BLaER1 treated with 17β-estradiol and CSF1 and Interleukin-3, amounts not matched to agents 10 nM and 100 nM (cell line): ENCODE data around the gene GOLT1A.

Source experiments
- H3K27ac ChIP-seq, 11 experiments: shearing (Covaris generic); formaldehyde crosslinking; 2 replicates each; pipeline ENCODE4 v1.8.1; 2022
- H3K27me3 ChIP-seq, 11 experiments: shearing (Covaris generic); formaldehyde crosslinking; 2 replicates each; pipeline ENCODE4 v1.8.1; 2022
- H3K36me3 ChIP-seq, 11 experiments: shearing (Covaris generic); formaldehyde crosslinking; 2 replicates each; pipeline ENCODE4 v1.8.1; 2022
- H3K4me1 ChIP-seq, 10 experiments: shearing (Covaris generic); formaldehyde crosslinking; 2 replicates each; pipeline ENCODE4 v1.8.1; 2022
- H3K4me2 ChIP-seq, 11 experiments: shearing (Covaris generic); formaldehyde crosslinking; 2 replicates each; pipeline ENCODE4 v1.8.1; 2022
- H3K4me3 ChIP-seq, 10 experiments: shearing (Covaris generic); formaldehyde crosslinking; 2 replicates each; pipeline ENCODE4 v1.8.1; 2022
- H3K9ac ChIP-seq, 11 experiments: shearing (Covaris generic); formaldehyde crosslinking; 2 replicates each; pipeline ENCODE4 v1.8.1; 2022
- H3K9me3 ChIP-seq, 11 experiments: shearing (Covaris generic); formaldehyde crosslinking; replicated peaks in 1 of 11; 2 replicates each; pipeline ENCODE4 v1.8.1; 2022
- H4K20me1 ChIP-seq, 11 experiments: shearing (Covaris generic); formaldehyde crosslinking; 2 replicates each; pipeline ENCODE4 v1.8.1; 2022
- Cebpa-rat ChIP-seq, 11 experiments: shearing (Covaris generic); IDR thresholded peaks; 2 replicates each; pipeline ENCODE4 v1.8.1; 2022

Gene GOLT1A

DNA sequence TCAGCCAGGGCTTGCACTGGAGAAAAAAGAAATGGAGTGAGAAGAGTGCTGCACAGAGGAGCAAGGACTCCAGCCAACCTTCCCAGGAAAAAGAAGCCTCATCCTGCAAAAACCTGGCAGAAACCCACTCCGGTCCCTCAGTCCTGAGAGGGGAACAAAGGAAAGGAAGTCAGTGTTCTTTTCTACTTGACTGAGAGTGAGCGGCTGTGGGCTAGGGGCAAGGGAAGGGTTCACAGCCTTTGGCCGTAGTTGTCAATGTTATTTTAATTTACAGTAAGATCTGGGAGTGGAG, 8.9 kb upstream of the GOLT1A start:
- H3K9me3 ChIP-seq, result no peaks in the 10 kb centered on the region
- H3K36me3 ChIP-seq, result no peaks in the 10 kb centered on the region
- H3K4me2 ChIP-seq, result no peak overlapping the region
- no peaks in the 10 kb centered on the region for H3K27me3 ChIP-seq
- H3K4me3 ChIP-seq, result no peak overlapping the region
- no peak for TF ChIP-seq Cebpa-rat (IDR thresholded peaks at IDR 0.05)
- H4K20me1 ChIP-seq, result no peaks in the 10 kb centered on the region
- H3K27ac ChIP-seq, result 0 out of 22 replicates have a peak overlapping the region, but pooled peaks of 1 of the 11 experiments have one; percentile 6
- H3K9ac ChIP-seq, result no peak overlapping the region
- peaks cover 0 to 21% (median 11%) of the 10 kb centered on the region in 10 experiments; a peak in 12 of 20 replicates for H3K4me1 ChIP-seq

DNA sequence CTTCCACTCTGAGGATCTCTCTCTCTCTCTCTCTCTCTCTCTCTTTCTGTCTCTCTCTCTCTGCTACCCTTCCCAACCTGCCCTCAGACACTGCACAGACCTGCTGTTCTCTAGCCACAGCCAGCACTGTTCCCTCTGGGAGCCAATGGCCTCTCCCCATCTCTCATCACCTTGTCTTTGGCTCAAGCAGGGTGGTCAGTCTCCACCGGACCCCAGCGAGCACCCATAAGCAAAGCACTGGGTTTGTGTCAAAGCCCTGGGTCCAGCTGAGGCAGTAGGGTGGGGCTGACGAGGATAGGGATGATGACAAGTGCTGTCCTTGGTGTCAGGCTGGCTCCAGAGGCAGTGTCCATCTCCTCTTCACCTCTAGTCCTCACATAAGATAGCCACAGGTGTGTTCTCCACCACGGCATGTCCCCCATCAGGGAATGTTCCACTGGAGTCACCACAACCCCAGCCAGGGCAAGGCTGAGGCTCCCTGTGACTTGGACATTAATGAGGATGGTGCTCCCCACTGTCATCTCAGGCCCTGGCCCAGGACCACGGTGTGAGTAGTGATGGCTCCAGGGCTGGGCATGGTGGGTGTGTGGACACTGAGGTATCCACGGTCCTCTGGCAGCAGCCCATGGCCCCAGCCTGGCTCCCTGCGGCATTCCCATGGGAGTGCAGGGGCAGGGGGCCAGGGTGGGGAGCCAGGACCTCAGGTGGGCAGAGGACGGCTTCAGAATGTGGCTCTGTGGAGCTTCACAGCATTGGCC, 8.4 kb upstream of the GOLT1A start:
- no peak overlapping the region for H3K4me2 ChIP-seq
- H3K9ac ChIP-seq, result no peak overlapping the region
- no peaks in the 10 kb centered on the region for H3K36me3 ChIP-seq
- H3K4me3 ChIP-seq, result no peak overlapping the region
- no peaks in the 10 kb centered on the region for H3K27me3 ChIP-seq
- no peaks in the 10 kb centered on the region for H4K20me1 ChIP-seq
- TF ChIP-seq Cebpa-rat (IDR thresholded peaks at IDR 0.05), result no peak
- peak overlapping the region in 1 of 11 experiments; percentile 6; a peak in 1 of 22 replicates for H3K27ac ChIP-seq
- H3K9me3 ChIP-seq, result no peaks in the 10 kb centered on the region
- H3K4me1 ChIP-seq, result peaks cover 0 to 21% (median 12%) of the 10 kb centered on the region in 10 experiments; a peak in 12 of 20 replicates

DNA sequence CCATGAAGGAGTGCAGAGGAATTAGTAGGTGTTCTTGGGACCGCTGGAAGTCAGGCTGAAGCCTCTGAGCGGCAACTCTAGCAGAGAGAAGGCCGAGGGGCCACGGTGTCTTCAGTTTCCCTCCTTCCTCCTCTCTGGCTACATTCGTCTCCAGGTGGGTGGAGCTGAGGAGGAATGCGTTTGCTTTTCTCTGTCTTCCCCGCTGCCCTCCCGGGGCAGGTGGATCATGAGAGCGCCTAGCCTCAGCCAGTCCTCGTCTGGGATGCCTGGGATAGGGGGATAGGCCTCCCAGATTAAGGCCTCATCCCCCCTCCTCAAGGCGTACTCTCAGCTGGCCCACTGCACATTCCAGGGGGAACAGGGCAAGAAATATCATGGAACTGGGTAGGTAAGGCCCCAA, 7.5 kb upstream of the GOLT1A start:
- Histone ChIP-seq H3K36me3 (no peaks in the 10 kb centered on the region), H4K20me1 (no peaks in the 10 kb centered on the region), H3K4me2 (no peak overlapping the region), H3K9me3 (no peaks in the 10 kb centered on the region), H3K4me1 (peaks cover 0 to 30% (median 18%) of the 10 kb centered on the region in 10 experiments; a peak in 12 of 20 replicates), H3K27ac (no peak overlapping the region), H3K9ac (no peak overlapping the region), H3K27me3 (no peaks in the 10 kb centered on the region), H3K4me3 (no peak overlapping the region)
- no peak for TF ChIP-seq Cebpa-rat (IDR thresholded peaks at IDR 0.05)

DNA sequence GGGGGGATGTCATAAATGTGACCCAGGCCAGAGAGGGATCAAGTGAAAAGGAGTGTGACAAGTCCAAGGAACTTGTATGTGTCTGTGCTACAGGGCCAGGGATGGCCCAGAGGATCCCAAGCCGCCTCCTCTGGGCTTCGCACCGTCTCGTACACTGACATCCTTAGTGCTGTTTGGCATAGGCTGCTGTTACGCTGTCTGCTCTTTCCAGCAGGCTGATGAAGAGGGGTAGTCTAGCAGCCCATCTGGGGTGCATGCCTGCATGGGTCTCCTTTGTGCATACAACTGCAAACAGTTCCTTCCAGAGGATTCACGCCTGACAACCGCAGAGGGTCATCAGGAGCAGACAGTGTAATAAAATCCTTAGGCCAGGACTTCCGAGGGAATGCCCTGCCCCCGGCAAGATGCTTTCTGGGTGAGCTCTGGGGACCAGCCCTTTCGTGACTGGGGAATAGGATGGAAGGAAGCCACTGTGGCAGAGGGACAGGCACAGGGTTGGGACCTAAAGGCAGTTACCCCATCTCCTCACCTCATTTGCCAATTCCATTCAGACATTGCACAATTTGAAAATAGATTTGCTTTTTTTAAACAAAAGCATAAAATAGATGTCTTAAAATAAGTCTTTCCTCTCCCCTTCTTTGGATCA, 6.3 kb upstream of the GOLT1A start:
- H3K4me1 ChIP-seq, result peaks cover 0 to 35% (median 19%) of the 10 kb centered on the region in 10 experiments; a peak in 12 of 20 replicates
- no peak overlapping the region for H3K9ac ChIP-seq

DNA sequence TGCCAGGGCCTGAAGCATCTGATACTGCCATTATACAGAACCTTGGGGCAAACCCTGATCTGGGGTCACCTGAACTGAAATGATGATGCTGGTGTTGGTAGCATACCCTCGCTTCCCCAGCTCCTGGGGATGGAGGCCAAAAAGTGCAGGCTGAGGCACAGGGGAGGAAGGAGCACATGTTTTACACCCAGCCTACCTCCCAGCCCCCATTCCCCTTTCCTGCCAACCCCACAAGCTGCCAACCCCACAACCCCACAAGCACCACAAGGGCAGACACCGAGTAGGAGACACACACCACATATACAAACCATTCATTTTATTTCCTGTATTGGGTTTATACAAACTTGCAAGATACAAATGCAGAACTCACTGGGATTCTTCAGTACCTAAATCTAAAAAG, 4.8 kb upstream of the GOLT1A start:
- H4K20me1 ChIP-seq, result no peaks in the 10 kb centered on the region
- H3K36me3 ChIP-seq, result no peaks in the 10 kb centered on the region
- H3K9ac ChIP-seq, result no peak overlapping the region
- no peak overlapping the region for H3K4me3 ChIP-seq
- H3K27me3 ChIP-seq, result no peaks in the 10 kb centered on the region
- peaks cover 5 to 49% (median 30%) of the 10 kb centered on the region in 10 experiments for H3K4me1 ChIP-seq
- H3K9me3 ChIP-seq, result no peaks in the 10 kb centered on the region
- H3K27ac ChIP-seq, result no peak overlapping the region; a peak in 1 of 22 replicates
- no peak for TF ChIP-seq Cebpa-rat (IDR thresholded peaks at IDR 0.05)
- peak overlapping the region in 2 of 11 experiments; percentile 17 to 25; a peak in 1 of 22 replicates for H3K4me2 ChIP-seq

More for the DNA sequence above, 6.3 kb upstream of the GOLT1A start:
- no peaks in the 10 kb centered on the region for H3K27me3 ChIP-seq
- peak overlapping the region in 6 of 11 experiments; percentile 2 to 48 (median 32); a peak in 11 of 22 replicates for H3K4me2 ChIP-seq
- no peaks in the 10 kb centered on the region for H3K36me3 ChIP-seq
- peak overlapping the region in 2 of 11 experiments; percentile 22 to 37; a peak in 3 of 22 replicates for H3K27ac ChIP-seq
- H3K4me3 ChIP-seq, result no peak overlapping the region
- no peak for TF ChIP-seq Cebpa-rat (IDR thresholded peaks at IDR 0.05)
- no peaks in the 10 kb centered on the region for H3K9me3 ChIP-seq
- H4K20me1 ChIP-seq, result no peaks in the 10 kb centered on the region

DNA sequence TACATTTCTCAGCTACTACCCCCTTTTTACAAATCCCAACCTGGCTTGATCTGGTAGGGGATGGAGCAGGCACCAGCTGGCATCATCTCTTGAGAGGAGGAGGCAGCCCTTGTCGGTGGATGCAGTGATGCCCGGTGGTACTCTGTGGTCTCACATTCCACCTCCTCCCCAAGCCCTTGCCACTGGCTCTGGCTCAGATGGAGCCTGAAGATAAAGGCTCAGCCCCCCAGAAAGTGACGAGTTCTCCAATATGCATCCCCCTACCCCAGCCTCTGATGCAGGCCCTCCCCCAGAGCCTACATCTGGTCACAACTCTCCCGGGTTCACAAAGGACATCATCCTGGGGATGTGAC, 3.8 kb upstream of the GOLT1A start:
- Histone ChIP-seq H3K9me3 (no peaks in the 10 kb centered on the region), H3K27ac (no peak overlapping the region), H3K36me3 (no peaks in the 10 kb centered on the region), H3K4me2 (no peak overlapping the region; a peak in 1 of 22 replicates), H3K9ac (no peak overlapping the region), H3K4me3 (no peak overlapping the region), H4K20me1 (no peaks in the 10 kb centered on the region), H3K4me1 (peaks cover 7 to 58% (median 36%) of the 10 kb centered on the region in 10 experiments), H3K27me3 (no peaks in the 10 kb centered on the region)
- TF ChIP-seq Cebpa-rat (IDR thresholded peaks at IDR 0.05), result no peak

DNA sequence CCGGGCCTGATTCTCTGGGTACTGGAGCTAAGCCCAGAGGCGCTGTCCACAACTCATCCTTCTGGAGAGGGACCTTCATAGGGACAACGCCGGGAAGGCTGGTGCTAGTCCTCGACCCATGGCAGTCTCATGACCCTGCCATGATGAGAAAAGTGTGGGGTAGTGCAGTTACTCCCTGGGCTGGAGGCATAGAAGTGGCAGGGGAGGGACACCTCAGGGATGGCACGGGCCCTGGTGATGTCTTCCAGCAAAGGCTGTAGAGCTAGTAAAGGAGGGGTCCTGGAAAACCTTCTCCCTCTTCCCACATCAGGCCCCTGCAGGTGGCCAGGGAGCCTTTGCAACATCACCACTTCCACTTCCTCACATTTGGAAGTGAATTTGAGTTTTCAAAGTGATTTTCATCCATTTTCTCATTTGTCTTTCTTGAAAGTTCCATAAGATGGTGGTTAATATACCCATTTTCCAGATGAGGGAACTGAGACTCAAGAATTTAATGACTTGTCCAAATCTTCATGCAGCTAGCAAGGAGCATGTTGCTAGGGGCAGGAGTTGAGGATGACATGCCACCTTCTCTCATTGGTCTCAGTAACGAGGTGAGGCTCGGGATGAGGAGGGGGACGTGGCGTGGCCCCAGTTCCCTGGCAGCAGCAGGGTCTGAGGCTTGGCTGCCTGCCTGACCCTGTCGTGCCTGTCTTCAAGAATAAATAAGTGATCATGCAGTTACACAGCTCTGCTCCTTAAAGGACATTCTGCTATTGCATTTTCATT, 3.3 kb upstream of the GOLT1A start:
- H4K20me1 ChIP-seq, result no peaks in the 10 kb centered on the region
- H3K9ac ChIP-seq, result no peak overlapping the region
- H3K27me3 ChIP-seq, result no peaks in the 10 kb centered on the region
- peak overlapping the region in 4 of 11 experiments; percentile 2 to 33 (median 16); a peak in 2 of 22 replicates for H3K4me2 ChIP-seq
- no peak overlapping the region for H3K4me3 ChIP-seq
- no peaks in the 10 kb centered on the region for H3K9me3 ChIP-seq
- no peaks in the 10 kb centered on the region for H3K36me3 ChIP-seq
- H3K27ac ChIP-seq, result peak overlapping the region in 1 of 11 experiments; percentile 14; a peak in 1 of 22 replicates
- no peak for TF ChIP-seq Cebpa-rat (IDR thresholded peaks at IDR 0.05)
- H3K4me1 ChIP-seq, result peaks cover 7 to 63% (median 37%) of the 10 kb centered on the region in 10 experiments

DNA sequence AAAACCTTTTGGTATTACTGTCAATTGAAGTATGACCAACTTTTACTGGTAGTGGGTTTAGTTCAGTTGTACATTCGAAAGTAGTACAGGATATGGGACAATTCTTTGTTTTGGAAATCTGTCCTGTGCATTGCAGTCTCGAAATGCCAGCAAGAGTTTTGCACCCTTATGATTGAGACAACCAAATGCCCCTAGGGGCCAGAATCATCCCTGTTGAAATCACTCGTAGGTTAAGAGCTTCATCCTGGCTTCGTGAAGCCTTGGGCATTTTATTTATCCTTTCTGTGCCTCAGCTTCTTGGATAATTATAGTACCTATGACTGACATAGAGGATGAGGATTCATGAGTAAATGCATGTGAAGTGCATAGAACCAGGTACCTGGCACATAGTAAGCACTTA, 2.4 kb upstream of the GOLT1A start:
- Histone ChIP-seq H3K27ac (peak overlapping the region in 1 of 11 experiments; percentile 12; a peak in 1 of 22 replicates), H3K4me1 (peaks cover 7 to 72% (median 42%) of the 10 kb centered on the region in 10 experiments), H3K27me3 (no peaks in the 10 kb centered on the region), H4K20me1 (no peaks in the 10 kb centered on the region), H3K4me3 (no peak overlapping the region), H3K4me2 (peak overlapping the region in 5 of 11 experiments; percentile 11 to 33 (median 21); a peak in 4 of 22 replicates), H3K9ac (no peak overlapping the region), H3K9me3 (no peaks in the 10 kb centered on the region), H3K36me3 (no peaks in the 10 kb centered on the region)
- TF ChIP-seq Cebpa-rat (IDR thresholded peaks at IDR 0.05), result no peak

DNA sequence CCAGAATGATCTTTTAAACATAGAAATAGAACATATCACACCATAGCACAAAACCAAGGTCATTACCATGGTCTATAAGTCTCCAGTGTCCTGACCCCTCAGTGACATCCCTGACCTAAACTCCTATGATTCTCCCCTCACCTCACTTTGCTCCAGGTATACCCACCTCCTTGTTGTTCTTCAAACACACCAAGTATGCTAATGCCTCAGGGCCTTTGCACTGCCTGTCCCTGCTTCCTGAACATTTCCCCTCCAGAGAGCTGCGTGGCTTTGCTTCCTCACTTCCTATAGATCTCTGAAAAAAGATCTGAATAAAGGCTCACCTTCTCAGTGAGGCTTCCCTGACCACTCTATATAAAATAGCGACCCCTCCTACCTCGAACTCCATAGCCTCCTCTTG, 1.1 kb downstream of the GOLT1A start:
- H3K9ac ChIP-seq, result peak overlapping the region in 3 of 11 experiments; percentile 69 to 76 (median 73); a peak in 3 of 22 replicates
- no peaks in the 10 kb centered on the region for H4K20me1 ChIP-seq
- no peaks in the 10 kb centered on the region for H3K36me3 ChIP-seq
- H3K4me3 ChIP-seq, result no peak overlapping the region
- H3K9me3 ChIP-seq, result no peaks in the 10 kb centered on the region
- no peaks in the 10 kb centered on the region for H3K27me3 ChIP-seq
- H3K4me1 ChIP-seq, result peaks cover 7 to 52% (median 33%) of the 10 kb centered on the region in 10 experiments
- TF ChIP-seq Cebpa-rat (IDR thresholded peaks at IDR 0.05), result no peak
- H3K27ac ChIP-seq, result peak overlapping the region in 5 of 11 experiments; percentile 49 to 90 (median 79); a peak in 8 of 22 replicates
- peak overlapping the region in 7 of 11 experiments; percentile 82 to 95 (median 89); a peak in 10 of 22 replicates for H3K4me2 ChIP-seq
